ENCODE measurements around the gene GLS.

GLS gene

DNA sequence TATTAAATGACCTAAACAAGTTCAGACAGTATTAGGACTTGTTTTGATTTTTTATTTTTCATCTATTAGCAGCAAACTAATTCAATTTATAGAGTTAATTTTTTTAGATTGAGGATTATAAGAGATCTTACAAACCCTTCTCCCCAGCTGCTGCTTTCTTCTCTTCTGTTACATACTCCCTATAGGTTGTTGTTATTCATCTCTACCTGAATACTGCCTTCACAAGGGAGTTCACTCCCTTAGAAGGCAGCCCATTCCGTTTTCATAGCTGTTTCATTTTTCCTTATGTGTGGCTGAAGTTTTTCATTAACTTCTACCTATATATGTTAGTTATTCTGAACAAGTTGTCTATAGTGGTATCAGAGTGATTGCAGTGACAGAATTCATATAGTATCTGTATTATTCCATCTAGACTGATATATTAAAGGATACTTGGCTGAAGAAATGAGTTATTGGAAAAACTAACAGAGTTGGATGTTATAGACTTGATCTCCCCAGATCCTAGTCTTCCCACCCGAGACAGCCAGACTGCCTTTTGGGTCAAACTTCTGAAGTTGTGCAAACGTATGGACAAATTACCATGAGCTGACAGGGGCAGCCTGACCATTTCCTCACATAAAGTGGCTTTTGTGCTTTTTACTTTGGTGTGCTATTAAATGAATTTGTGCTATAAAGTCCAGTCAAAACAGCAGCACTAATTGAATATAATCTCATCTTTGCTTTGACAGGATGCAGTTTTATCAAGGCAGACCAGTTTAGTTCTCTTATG, 8.7 kb downstream of the GLS start:
- no peak for DNase-seq

GRCh38 chr2:190891372-190891771, 10.8 kb downstream of the GLS start:
- DNase-seq = no peak

GRCh38 chr2:190891889-190892288, 11.3 kb downstream of the GLS start:
- no peak for DNase-seq

- no peak for DNase-seq
Measured at GRCh38 chr2:190893157-190893556, 12.5 kb downstream of the GLS start.

DNA sequence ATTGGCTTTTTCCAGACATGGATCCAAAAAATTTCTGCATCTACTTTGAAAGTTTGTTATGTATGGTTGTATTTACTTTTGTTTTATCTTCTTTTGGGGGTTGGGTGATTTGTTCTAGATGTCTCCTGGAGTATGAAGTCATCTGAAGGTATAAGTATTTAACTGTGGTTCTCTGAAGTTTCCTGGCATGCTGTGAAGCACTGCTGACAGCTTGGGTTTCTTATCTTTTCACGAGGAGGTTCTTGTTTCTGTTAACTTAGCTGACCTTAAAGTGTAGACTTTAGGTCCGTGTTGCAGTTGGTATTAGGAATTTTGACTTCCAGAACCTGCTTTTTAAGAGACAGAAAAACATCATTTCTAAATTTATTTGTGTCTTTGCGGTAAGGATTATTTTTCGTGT, 15.9 kb downstream of the GLS start:
- no peak for DNase-seq

- no peak for DNase-seq
Measured at GRCh38 chr2:190903693-190904450, 23.3 kb downstream of the GLS start.

GRCh38 chr2:190904640-190905261, 24.1 kb downstream of the GLS start:
- DNase-seq = no peak

- DNase-seq = no peak
Measured at GRCh38 chr2:190908532-190908931, 27.9 kb downstream of the GLS start.

GRCh38 chr2:190909680-190910079, 29.1 kb downstream of the GLS start:
- DNase-seq = no peak

- DNase-seq = no peak
Measured at GRCh38 chr2:190910341-190911136, 29.9 kb downstream of the GLS start.

- DNase-seq = no peak
Measured at GRCh38 chr2:190911813-190912212, 31.2 kb downstream of the GLS start.

DNA sequence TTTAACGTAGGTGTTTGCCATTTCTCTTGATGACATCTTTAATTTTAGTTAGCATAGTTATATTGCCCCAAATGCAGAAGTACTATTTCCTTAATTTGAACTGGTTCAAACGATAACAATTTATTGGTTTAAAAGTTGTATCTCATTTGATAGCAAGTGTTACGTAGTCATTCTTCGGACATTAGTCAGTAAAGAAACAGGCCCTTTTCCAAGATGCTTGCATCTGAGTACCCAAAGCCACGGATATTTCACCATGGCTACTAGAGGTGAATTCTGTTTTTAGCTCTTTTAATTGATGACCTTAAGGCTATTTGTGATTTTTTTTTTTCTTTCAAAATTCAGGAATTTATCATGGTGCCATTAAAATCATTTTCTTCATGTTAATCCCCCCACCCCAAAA, 32.1 kb downstream of the GLS start:
- no peak for DNase-seq

- no peak for DNase-seq
Measured at GRCh38 chr2:190913725-190914124, 33.1 kb downstream of the GLS start.

DNA sequence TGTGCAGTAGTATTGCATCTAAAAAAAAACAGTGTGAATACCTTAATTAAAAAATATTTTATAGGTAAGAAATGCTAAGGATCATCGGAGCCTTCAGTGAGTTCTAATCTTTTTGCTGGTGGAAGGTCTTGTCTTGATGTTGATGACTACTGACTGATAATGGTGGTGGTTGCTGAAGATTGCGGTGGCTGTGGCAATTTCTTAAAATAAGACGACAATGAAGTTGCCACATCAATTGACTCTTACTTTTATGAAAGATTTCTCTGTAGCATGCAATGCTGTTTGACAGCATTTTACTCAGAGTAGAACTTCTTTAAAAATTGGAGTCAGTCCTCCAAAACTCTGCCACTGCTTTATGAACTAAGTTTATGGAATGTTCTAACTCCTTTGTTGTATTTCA, 36.2 kb downstream of the GLS start:
- no peak for DNase-seq

DNA sequence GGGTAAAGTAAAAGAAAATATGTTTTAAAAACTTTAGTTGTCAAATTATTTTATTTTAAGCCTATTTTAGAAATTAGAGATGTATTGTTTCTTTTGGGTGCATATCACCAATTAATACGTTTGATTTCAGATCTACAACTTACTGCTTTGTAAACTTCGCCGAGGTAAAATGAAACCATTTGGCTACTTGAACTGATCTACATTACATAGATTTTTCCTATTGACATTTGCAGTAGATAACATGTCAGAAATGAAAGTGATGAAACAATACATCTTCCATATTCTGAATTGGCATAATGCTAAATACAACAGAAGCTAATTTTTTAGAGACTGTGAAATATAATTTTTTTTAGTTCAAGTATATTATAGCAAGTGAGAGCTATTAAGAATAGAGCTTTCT, 39.5 kb downstream of the GLS start:
- no peak for DNase-seq

DNA sequence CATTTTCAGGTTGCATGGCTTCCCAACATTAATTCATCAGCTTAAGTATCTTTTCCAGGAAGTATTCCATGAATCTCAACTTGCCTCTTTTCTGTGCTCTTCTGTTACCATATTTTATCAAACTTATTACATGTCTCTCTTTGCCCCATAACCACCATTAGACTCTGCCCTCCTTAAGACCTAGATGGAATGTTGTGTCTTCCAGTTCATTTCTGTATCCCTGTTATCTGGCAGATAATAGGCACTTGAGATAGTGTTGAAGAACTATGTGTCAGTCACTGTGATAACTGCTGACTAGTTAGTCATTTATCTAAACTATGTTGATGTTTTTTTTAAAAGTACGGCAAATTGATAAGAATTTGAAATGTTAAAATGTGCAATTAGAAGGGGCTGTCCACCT, 41.8 kb downstream of the GLS start:
- no peak for DNase-seq

GRCh38 chr2:190927301-190927700, 46.7 kb downstream of the GLS start:
- DNase-seq = no peak

DNA sequence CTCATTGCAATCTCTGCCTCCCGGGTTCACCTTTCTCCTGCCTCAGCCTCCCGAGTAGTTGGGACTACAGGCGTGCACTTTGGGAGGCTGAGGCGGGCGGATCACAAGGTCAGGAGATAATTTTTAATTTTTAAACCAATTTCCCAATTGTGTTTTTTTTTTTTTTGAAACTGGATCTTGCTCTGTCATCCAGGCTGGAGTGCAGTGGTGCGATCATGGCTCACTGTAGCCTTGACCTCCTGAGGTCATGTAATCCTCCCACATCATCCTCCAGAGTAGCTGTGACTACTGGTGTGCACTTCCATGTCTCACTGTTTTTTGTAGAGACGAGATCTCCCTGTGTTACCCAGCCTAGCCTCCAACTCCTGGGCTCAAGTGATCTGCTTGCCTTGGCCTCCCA, 49.3 kb downstream of the GLS start:
- no peak for DNase-seq

DNA sequence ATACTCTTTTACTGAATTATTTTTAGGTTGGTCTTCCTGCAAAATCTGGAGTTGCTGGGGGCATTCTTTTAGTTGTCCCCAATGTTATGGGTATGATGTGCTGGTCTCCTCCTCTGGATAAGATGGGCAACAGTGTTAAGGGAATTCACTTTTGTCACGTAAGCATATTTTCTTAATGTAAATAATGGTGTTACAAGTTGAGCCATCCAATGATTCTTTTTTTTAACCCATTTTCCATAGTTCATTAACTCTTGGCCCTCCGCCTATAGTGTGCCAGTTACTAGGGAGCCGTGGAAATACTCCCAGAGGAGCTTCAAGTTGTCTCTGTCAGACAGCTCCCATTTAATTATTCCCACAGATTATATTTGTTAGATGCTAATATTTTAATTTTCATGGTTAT, 49.8 kb downstream of the GLS start:
- DNase-seq = no peak

DNA sequence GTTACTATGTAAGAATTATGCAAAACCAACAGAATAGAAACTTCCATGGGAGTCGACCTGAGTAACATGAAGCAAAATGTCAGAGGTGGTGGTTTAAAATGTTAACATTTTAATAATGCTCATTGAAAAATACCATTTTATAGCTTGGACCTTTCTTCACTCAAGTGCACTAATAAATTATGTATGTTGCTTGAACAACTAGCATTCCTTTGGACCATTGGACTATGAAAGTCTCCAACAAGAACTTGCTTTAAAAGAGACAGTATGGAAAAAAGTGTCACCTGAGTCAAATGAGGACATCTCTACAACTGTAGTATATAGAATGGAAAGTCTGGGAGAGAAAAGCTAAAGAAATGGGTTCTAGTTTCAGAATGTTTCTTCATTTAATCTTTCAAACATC, 51.9 kb downstream of the GLS start:
- no peak for DNase-seq

- no peak for DNase-seq
Measured at GRCh38 chr2:190933361-190933760, 52.7 kb downstream of the GLS start.

GRCh38 chr2:190935054-190935453, 54.4 kb downstream of the GLS start:
- DNase-seq = no peak

GRCh38 chr2:190938771-190939335, 58.2 kb downstream of the GLS start:
- DNase-seq = no peak
